ENCODE results near the gene CTSD.
"Not testable (repeated sequence)": the region's sequence is repeated elsewhere in the genome, so short reads cannot be mapped to it uniquely, and the experiment has no call there.

Gene CTSD

DNA sequence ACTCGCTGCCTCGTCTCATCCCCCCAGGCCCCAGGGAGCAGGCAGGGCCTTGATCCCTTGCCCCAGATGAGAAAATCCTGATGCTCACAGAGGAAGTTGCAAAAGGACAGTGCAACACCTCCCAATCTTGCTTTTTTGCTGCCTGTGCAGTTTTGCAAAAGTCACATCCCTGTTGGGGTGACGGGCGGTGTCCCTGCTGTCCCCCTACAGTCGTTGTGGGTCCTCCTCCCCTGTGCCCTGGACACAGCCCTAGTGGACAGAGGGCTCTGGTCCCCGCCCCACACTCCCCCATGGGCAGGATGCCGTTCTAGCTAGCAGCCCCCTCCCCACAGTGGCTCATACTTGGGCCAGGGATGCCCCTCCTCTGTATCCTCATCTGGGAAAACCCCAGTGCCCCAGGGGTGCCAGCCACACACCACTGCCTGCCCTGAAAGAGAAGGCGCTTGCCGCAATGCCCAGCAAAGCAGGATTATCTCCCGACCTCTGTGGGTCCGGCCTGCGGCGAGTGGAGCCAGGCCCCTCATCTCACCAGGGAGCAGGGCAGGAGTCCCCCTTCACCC is 18.4 kb upstream of the CTSD start:
- no peak for DNase-seq

DNA sequence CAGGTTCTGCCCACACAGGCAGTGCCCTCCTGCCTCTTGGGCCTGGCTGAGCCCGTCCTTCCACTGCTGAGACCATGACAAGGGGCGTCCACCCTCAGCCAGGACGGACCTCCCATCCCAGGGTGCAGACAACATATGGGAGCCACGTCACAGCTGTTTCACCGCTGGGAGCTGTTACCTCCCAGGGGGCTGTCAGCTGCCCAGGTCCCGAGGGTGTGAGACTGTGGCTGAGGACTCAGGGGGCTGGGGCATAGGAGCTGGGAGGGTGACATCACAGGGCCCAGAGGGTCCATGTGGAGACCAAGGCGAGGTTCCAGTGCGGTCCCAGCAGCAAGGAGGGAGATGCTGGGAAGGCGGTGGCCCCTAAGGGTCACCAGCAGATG is 17.9 kb upstream of the CTSD start:
- DNase-seq: no peak

DNA sequence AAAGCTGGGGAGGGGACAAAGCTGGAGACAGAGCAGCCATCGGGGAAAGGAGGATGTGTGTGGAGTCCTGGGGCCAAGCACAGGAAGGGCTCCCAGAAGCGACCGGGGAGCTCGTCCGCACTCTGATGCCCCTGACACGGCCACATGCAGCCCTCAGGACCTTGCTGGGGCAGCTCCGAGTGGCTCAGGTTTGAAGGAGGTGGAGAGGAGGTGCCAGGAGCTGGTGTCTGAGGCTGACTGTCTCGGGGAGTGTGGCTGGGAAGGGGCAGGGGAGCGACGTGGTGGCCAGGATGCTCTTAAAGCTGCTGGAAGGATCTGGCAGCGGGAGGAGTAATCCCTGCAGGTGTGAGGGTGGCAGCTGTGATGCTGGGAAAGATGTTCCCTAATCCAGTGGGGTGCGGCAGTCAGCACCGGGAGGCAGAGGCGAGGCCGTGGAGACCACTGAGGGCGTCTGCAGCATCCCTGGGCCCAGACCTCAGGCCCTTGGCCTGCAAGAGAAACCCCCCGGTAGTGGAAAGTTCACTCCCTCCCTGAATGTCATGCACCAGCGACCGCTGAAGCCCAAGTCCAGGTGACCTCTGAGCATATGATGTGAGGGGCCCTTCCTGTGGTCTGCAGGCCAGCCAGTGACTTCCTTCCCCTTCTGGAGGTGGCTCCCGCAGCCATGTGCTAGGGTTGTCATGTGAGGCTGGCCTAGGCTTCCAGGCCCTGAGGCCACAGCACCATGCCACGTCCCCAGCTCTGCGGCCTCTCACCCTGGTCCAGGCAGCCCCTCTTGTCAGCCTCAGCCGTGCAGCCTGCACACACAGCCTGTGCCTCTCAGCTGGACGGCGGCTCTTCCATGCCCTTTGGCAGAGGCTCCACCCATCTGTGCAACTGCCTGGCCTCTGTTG is 17.2 kb upstream of the CTSD start:
- DNase-seq: no peak

DNA sequence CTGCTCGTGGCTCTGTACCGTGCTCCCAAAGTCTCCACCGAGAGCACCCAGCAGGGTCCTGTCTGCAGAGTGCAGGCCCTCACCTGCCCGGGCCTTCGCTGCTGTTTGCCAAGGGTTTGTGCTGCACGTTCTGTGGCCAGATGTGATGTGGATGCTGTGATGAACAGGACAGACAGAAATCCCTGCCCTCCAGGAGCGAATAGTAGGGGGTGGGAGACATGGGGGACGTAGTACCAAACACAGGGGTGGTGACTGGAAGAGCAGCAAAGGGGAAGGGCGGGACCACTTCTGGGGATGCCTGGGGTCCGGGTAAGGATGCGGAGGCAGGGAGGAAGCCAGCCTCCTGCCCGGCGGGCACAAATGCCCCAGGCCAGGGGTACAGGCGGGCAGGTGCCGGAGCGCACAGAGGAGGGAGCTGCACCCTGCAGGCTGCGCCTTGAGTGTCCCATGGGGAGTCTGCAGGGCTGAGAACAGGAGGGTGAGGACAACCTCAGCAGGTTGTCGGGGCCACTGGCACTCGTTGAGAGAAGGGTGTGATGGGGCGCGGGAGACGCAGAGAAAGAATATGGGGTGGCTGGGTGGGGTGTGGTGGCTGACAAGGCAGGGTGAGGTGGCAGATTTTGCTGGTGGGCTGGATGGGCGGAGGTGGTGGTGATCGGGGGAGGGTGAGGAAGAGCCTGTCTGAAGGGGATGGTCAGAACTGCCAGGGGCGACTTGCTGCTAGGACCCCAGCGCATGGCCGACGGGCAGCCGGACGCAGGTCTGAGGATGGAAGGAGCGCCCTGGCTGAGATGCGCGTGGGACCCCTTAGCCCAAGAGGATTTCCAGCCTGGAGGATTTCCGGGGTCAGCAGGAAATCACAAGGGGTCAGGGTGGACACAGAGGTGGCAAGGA is 16.3 kb upstream of the CTSD start:
- DNase-seq: no peak

DNA sequence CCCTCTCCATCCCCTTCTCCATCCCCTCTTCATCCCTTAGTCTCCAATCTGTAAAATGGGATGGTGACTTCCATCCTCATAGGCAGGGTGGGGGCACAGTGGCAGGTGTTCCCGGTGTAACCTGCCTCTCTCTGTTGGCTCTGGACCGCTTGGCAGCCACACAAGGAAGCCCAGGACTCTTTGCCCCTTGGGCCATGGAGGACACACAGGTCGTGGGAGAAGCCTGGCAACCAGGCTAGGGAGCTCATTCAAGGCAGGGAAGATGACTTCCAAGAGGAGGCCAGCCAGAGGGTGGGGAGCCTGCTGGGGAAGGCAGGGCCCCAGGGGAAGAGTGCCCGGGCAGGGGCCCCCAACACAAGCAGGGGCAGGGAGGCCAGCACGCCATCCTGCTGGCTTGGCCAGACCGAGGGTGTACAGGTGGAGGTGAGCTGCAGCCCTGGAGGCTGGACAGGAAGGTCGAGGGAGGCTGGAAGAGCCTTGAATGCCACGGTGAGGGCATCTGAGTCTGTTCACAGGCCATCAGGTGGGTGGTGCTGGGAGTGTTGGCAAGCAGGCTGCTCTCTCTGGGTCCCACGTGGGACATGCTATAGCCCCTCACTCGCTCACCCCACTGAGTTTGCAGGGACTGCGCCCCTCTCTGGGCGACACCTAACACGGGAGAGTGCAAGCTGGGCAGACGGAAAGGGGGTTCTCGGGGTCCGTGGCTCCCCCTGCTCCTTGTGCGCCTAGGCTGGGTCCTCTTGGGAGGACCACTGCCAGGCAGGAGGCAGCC is 15.5 kb upstream of the CTSD start:
- DNase-seq: no peak

DNA sequence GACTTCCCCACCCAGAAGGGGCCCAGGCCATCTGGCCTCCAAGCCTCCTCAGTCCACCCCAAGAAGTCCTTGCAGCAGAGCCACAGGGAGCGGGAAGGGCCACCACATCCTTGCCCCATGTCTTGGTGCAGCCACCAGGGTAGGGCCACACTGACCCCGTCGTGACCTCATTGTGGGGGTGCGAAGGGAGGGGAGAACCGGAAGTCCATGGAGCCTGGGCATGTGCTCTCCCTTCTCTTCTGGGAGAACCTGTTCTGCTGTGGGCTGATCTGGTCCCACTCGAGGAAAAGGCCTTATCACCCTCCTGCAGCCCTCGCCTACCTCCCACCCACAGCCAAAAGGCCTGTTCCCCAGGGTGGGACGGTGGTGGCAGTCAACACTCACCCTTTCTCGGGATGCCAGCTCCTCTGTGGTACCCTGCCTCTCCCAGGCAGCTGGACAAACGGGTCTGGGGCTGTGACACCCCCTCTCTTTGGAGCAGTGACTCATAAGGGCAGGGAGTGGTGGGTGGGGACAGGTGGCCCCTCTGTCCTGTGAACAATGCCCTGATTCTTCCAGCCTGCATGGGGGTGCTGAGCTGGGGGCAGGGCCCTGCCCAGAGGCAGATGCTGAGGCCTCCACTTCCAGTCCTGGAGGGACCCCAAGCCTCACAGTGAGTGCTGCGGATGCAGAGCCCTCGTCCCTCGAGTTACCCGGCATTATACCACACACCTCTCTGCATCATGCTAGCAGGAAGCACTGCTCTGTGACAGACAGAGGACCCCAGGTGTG is 14.6 kb upstream of the CTSD start:
- DNase-seq: no peak

DNA sequence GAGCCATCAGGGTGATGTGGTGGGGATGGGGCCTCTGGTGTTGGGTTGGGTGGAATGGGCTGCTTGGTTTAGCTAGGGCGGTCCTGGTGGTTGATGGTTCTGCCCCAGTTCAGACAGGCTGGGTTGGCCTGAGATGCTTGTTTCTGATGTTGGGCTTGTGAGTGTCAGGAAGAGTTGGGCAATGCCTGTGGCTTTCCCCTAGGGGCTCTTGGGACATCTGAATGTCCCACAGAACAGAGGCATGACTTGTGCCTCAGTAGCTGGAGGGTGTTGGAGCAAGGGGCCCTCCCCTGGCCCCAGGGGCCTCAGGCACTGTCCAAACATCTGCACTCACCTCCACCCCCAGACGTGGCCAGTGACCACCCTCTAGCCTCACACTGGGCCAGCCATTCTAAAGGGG is 14.0 kb upstream of the CTSD start:
- DNase-seq: no peak

DNA sequence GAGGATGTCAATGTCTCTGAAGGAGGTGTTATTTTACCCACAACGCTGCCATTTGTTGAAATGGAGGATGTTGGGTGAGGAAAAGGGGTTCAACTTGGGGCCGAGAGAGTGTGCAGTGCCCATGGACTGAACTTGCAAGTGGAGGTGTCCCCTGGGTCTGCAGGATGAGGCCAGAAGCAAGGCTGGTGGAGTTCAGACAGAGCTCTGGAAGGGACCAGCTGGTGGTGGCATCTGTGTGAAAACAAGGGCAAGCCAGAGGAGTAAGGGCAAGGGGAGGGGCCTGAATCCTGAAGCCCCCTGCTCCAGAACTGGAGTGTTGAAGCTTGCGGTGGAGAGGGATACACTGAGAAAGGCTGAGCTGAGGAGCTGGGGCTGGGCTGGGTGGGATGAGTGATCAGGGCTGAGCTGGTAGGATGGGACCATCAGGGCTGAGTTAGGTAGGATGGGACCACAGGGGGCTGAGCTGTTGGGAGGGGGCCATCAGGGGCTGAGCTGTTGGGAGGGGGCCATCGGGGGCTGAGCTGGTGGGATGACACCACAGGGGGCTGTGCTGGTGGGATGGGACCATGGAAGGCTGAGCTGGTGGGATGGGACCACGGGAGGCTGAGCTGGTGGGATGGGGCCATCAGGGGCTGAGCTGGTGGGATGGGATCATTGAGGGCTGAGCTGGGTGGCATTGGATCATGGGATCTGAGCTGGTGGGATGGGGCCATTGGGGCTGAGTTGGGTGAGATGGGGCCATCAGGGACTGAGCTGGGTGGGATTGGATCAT is 13.4 kb upstream of the CTSD start:
- DNase-seq: no peak

DNA sequence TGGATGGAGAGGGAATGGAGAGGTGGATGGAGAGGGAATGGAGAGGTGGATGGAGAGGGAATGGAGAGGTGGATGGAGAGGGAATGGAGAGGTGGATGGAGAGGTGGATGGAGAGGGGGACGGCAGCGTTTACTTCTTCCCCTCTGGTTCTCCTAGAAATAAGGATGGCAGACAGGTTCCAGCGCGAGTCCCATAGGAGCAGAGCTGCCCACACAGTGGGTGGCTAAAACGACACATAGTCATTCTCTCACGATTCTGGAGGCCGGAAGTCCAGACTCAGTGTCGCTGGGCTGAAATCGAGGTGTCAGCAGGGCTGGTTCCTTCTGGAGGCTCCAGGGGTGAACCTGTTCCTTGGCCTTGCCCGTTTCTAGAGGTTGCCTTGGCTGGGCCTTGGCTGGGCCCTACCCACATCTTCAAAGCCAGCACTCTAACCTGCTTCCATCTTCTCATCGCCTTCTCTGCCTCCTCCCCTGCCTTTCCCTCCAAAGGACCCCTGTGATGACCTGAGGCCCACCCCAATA is 12.7 kb upstream of the CTSD start:
- DNase-seq: no peak

DNA sequence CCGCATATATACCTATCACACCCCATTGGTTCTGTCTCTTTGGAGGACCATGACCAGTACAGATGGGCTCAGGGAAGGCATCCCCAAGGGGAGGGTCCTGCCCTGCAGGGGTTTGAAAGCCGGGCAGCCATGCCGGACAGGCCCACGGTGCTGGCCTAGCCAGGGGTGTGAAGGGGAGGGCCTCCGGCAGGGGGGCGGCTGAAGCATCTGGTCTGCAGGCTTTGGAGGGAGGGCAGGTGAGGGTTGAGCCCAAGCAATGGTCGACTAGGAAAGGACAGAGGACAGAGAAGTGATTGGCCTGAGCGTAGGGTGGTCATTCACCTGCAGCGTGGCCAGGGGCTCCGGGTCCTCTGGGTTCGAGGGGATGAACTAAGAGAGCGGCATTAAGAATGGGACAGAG is 11.2 kb upstream of the CTSD start:
- no peak for DNase-seq

DNA sequence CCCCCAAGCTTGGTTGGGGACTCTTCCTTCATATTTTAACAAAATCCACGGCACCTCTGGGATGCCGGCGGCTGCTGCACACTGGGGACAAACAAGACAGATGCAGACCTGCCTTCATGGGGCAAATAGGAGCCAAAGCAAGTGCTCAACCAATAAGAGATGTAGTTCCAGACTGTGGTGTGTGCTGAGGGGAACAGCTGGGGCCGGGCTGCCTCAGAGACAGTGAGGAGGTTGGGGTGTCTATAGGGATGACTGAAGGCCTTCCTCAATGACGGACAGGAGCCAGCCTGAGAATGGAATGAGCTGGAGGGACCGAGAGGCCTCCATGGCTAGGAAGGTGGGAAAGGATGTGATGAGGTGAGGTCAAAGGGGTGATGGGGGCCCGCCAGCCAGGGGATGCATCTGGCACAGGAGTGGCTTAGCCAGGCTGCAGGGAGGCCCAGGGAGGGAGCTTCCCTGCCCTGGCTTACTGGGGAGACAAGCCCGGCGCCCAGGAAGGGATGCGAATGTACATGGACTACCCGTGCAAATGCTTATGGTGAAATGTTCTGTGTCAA is 10.3 kb upstream of the CTSD start:
- no peak for DNase-seq

DNA sequence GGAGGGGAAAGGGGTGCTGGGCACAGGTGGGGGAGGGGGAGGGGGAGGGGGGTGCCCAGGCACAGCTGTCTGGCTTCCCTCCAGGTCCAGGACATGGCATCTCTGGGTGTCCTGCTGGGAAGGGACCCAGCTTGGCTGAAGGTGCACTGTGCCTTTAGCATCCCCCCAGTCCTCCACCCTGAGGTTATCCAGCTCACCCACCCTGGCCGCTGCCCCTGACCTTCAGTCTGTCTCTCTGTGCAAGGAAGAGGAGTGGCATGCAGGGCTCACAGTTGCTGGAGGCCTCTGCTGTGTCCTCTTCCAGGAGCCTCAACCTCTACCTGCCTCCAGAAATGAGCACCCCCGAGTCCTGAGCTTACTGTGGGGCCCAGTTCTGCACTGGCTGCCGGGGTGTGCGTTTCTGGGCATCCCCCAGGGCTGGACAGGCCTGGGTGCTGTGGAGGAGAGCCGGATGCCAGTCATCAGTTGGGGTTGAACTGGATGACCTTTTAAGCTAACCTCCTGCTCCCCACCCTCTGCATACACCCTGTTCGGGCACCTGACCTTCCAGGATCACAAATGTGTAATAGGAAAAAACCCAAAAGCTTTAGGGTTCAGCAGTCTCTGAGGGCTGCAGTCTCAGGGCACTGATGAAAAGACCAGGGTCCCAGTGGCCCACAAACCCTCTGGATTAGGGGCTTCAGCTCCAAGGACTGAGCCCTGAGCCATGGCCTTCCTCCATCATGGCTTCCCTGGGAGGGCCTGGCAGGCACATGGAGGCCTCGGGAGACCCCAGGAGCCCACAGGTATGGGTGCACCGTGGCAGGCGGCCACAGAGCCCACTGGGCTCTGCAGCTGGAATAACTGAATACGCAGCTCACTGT is 9.6 kb upstream of the CTSD start:
- DNase-seq: no peak

DNA sequence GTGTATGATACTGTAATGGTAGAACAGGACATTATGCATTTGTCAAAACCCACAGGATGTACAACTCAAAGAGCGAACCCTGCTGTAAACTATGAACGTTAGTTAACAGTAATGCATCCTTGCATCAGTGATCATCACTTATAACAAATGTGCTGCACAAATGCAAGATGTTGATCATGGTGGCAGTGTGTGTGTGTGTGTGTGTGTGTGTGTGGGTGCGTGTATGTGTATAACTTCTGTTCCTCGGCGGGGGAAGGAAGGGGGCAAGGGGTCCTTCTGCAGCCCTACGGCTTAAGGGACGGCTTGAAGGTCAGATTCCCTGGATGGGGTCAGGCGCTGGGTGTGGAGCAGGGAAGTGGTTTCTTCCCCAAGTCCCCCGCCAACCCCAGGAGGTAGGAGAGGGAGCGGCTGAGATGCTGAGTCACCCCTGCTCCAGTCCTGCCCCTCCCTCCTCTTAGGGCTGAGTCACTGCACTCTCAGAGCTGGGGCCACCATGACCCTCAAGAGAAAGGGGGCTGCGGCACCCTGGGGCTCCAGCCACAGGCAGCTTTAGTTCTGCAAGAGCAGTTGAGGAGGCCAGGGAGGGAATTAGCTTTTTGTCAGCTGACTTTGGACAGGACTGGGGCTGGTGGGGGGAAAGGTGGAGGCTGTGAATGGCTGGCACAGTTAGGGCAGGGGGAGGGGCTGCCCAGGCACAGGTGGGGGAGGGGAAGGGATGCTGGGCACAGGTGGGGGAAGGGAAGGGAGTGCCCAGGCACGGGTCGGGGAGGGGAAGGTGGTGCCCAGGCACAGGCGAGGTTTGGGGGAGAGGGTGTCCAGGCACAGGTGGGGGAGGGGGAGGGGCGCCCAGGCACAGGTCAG is 8.8 kb upstream of the CTSD start:
- DNase-seq: peak; percentile 84

DNA sequence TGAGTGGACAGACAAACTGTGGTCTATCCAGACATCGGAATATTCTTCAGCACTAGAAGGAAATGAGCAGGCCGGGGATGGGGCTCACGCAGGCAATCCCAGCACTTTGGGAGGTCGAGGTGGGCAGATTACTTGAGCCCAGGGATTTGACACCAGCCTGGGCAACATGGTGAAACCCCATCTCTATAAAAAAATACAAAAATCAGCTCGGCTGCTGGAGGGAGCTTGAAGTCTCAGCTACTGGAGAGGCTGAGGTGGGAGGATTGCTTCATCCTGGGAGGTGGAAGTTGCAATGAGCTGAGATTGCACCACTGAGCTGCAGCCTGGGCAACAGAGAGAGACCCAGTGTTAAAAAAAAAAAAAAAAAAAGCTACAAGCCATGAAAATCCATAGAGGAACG is 8.0 kb upstream of the CTSD start:
- no peak for DNase-seq

DNA sequence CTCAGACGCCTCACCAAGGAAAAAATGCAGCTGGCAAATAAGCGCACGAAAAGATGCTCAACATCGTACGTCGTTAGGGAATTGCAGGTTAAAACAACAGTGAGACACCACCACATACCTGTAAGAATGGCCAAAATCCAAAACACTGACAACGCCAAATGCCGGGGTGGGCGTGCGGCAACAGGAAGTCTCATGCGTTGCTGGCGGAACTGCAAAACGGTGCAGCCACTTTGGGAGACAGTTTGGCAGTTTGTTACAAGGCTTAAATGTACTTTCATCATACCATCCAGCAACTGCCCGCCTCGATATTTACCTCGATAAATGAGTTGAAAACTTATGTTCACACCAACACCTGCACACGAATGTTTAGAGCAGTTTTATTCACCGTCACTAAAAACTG is 7.5 kb upstream of the CTSD start:
- no peak for DNase-seq

DNA sequence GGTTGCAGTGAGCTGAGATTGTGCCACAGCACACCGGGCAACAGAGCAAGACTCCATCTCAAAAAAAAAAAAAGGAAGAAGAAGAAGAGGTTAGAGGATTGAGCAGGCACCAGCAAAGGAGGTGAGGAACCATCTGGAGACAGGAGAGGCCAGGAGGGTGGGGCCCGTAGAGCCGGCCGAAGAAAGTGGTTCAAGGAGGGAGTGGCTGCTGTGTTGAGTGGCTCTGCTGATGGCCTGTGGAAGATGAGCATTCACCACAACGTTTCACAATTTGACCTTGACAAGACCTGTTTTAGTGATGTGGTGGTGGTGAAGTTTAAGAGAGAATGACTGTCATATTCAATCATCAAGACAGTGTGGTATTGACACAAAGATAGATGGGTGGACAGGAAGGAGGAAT is 6.8 kb upstream of the CTSD start:
- peak; percentile 33 for DNase-seq

DNA sequence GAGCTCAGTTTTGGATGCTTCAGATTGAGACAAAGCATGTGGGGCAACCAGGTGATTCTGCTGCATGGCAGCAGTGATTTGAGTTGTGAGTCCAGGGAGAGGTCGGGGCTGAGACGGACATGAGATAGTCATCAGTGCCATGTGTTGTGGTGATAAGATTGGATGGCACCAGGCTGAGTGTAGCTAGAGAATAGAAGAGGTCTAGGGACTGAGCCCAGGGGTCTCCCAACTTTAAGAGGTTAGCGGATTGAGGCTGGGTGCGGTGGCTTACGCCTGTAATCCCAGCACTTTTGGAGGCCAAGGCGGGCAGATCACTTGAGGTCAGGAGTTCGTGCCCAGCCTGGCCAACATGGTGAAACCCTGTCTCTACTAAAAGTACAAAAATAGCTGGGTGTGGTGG is 6.3 kb upstream of the CTSD start:
- no peak for DNase-seq

DNA sequence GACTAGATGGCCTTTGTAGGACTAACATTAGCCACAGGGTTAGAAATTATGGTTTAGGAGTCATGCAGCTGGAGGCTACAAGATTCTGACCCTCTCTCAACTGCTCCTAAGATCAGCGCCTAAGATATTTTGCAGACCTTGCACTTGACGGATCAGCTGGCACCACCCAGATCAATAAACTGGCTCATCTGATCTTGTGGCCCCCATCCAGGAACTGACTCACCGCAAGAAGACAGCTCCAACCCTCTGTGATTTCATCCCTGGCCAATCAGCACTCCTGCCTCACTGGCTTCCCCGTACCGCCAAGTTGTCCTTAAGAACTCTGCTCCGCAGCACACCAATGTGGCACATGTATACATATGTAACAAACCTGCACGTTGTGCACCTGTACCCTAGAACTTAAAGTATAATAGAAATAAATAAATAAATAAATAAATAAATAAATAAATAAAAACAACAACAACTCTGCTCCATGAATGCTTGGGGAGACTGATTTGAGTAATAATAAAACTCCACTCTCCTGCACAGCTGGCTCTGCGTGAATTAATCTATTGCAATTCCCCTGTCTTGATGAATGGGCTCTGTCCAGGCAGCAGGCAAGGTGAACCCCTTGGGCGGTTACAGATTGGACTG is 5.7 kb upstream of the CTSD start:
- not testable (repeated sequence) for DNase-seq

Data from activated CD4-positive, alpha-beta T cell treated with anti-CD3 and anti-CD28 coated beads, Interleukin-10, Interleukin-2, amounts not matched to agents 100 ng/mL and 50 ng/mL, durations not matched to agents 16 hours and 8 hours (primary cell).